ENCODE results near the gene ZNF518B.

- TF ChIP-seq TAF1 (IDR thresholded peaks at IDR 0.05; ENCODE audit: control insufficient read depth, extremely low read depth, insufficient read depth, low read length, severe bottlenecking) (no peak), SPI1 (IDR thresholded peaks at IDR 0.05; ENCODE audit: borderline replicate concordance, low read depth, low read length) (no peak), ZZZ3 (IDR thresholded peaks at IDR 0.05) (no peak), HNRNPL (IDR thresholded peaks at IDR 0.05; ENCODE audit: low read depth, low read length) (no peak), EP300 (IDR thresholded peaks at IDR 0.05; ENCODE audit: low read length) (no peak), SREBF2 (CRISPR knock-in tag; IDR thresholded peaks at IDR 0.05) (no peak)
Observed at GRCh38 chr4:10478621-10479020, 21.4 kb upstream of the ZNF518B start.

Measured in K562 (cell line).